H1 (cell line): ENCODE data around the gene GHRH.

Experiments
- CREB1 ChIP-seq: IDR thresholded peaks from 2 replicates; pipeline ENCODE4 v1.6.1; 2012; ENCODE audit warnings: inconsistent platforms
- POLR2A ChIP-seq, 2 experiments: IDR thresholded peaks; 1 replicate in 1 of 2; 2 replicates in 1 of 2; pipeline ENCODE4 v1.6.1; 2011; ENCODE audit warnings: low read depth in 2 of 2, low read length in 2 of 2, mild to moderate bottlenecking in 2 of 2; ENCODE audit errors: control extremely low read depth in 1 of 2

DNA sequence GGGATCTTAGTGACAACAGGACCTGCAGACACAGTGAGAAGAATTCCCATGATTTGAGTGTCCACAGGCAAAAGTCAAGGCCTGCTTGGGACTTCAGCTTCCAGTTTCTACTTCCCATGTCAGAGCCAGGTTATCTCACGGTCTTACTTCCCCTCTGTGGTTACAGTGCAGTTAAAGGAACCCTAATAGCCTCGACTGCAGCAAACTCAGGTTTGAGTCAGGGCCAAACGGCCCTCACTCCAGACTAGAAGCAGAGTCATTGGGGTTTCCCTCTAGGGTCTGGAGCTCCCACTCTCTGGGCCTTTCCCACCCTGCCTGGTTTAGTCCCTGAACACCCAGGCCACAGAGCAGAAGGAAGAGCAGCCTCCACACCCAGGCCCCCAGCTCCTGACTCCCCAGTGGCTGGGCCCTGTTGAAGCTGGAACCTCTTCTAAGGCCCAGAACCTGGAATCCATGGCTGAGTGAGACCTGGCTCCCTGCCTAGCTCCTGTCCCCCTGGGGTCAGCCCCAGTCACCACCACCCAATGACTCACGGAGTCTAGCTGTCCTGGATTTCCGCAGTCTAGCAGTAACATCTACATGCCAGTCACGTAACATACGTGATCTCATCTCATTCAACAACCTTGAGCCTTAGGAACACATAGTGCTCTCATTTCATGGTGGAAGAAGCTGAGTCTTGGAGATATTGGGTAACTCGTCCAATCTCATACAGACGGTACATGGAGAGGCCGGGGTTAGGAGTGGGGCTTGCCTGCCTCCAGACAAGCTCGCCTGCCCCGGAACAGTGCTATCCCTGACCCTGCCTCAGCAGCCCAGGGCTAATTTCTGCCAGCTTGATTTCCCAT, 9.2 kb upstream of the GHRH start:
- TF ChIP-seq POLR2A (IDR thresholded peaks at IDR 0.05; ENCODE audit: control extremely low read depth in 1 of 2, low read depth in 2 of 2, low read length in 2 of 2) (no peak), CREB1 (no peak)
